ENCODE measurements around the gene CHD6.

- TF ChIP-seq CTCF (IDR thresholded peaks at IDR 0.05) (no peak), POLR2A (IDR thresholded peaks at IDR 0.05) (no peak)
These were observed 47.2 kb downstream of the CHD6 start for GRCh38 chr20:41571006-41571405.

Data from uterus (tissue), 2 donors.